Measurements from ENCODE around the gene TMEM184A. TPM values are rescaled to one million over a fixed set of nuclear protein-coding genes. Genes with fewer than 3 reads are reported as not detected.

TMEM184A gene
- total RNA-seq, 1 donor from 2014 or later, result 0.36 TPM

DNA sequence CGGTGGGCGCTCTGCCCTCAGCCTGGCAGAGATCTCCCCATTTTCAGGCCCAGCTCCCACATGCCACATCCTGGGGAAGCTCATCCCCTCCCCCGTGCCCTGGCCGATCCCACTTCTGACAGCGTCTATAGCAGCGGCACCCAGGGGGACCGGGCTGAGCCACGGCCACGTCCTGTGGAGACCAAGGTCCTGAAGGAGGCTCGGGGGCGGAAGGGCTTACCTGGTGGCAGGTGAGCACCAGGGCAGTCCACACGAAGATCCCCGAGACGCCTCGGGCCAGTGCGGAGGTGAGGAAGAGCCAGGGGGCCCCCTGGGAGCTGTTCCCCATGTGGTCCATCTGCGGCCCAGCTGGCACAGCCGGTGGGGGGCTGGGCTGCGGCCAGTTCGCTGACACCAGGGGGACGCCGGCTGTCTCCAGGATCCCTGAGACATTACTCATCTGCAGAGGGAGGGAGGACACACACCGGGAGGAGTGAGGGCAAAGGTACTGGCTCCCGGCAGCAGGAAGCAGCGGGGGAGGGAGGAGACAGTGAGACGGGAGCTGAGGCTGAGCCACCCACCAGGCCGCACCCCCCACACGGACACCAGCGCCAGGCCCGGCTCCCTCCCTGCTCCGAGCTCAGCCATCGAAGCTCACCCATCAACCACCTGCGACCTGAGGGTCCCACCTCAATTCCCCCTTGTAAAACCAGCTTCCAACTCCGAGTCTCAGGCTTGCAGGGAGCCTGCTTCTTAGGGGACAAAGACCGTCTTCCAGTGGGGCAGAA, 776 bp downstream of the TMEM184A start:
- intact Hi-C loops (cut with micrococcal nuclease), result no loop called here
- no peak for DNase-seq
- peaks cover 28% of the 10 kb centered on the region for H3K4me1 ChIP-seq
- no peak overlapping the region for H3K27ac ChIP-seq (replicated peaks)
- TF ChIP-seq, protein P1, sequence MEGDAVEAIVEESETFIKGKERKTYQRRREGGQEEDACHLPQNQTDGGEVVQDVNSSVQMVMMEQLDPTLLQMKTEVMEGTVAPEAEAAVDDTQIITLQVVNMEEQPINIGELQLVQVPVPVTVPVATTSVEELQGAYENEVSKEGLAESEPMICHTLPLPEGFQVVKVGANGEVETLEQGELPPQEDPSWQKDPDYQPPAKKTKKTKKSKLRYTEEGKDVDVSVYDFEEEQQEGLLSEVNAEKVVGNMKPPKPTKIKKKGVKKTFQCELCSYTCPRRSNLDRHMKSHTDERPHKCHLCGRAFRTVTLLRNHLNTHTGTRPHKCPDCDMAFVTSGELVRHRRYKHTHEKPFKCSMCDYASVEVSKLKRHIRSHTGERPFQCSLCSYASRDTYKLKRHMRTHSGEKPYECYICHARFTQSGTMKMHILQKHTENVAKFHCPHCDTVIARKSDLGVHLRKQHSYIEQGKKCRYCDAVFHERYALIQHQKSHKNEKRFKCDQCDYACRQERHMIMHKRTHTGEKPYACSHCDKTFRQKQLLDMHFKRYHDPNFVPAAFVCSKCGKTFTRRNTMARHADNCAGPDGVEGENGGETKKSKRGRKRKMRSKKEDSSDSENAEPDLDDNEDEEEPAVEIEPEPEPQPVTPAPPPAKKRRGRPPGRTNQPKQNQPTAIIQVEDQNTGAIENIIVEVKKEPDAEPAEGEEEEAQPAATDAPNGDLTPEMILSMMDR (IDR thresholded peaks at IDR 0.05; ENCODE audit: borderline replicate concordance), result no peak
- no peak overlapping the region for H3K4me3 ChIP-seq
- H3K36me3 ChIP-seq, result no peaks in the 10 kb centered on the region
- peaks cover 6% of the 10 kb centered on the region for H3K27me3 ChIP-seq (ENCODE audit: low read depth)
- no peaks in the 10 kb centered on the region for H3K9me3 ChIP-seq (replicated peaks)

DNA sequence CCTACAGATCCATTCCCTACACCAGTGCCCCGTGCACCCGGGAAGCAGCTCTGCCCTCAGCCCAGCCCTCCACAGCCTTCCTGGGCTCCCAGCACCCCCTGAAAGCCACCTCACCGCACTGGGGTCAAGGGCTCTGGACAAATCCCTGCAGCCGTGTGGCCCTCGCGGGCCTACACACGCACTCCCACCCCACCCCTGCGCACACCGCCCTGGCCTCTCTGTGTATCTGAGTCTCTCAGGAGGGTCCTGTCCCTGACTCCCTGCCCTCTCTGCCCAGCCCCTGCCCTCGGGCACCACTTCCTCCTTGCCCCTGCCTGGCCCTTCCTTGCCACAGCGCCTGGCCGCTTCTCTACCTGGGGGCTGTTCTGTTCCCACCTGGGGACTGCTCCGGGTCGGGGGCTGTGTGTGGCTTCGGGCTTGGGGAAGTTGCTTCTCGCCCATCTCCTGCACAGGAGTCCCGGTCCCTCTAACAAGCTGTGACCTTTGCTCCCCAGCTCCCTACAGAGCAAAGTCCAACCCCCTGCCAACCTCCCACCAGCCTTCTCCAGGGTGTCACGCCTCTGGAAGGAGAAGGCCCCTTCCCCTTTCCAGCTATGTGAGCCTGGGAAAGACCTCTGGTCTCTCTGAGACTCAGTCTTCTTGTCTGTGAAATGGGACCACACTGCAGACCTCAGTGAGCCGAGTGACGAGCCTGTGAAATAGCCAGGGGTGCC, 1.5 kb downstream of the TMEM184A start:
- Histone ChIP-seq H3K27me3 (ENCODE audit: low read depth) (no peaks in the 10 kb centered on the region), H3K27ac (replicated peaks) (no peak overlapping the region), H3K9me3 (replicated peaks) (no peaks in the 10 kb centered on the region), H3K4me1 (peaks cover 28% of the 10 kb centered on the region), H3K36me3 (no peaks in the 10 kb centered on the region), H3K4me3 (no peak overlapping the region)
- DNase-seq, result no peak
- TF ChIP-seq, protein P1 (IDR thresholded peaks at IDR 0.05; ENCODE audit: borderline replicate concordance), result no peak
- intact Hi-C loops (cut with micrococcal nuclease), result no loop called here

DNA sequence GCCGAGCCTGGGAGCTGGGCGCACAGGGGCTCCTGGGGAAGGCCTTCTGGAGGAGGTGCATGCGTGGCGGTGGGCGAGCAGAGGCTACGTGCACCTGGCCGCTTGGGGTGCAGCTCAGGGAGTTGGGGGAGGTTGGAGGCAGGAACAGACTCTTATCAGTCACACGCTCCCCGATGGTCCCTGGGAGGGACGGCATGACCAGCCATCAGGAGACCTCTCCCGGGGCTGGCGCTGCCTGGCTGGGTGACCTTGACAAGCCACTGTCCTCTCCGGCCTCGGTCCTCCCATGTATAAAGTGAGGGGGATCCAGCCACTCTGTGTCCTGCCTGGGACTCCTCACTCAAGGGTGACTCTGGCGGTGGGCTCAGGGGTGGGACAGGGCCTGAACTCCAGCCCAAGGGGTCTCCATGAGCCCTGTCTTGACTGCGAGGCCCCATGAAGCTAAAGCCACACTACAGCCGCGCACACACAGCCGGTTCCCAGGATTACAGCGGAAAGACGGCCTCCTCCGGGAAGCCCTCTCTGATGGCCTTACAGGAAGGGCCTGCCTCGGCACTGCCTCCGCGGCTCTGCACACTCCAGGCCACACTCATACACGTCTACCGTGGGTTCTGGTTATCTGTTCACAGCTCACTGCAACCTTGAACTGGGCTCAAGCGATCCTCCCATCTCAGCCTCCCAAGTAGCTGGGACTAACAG, 2.3 kb downstream of the TMEM184A start:
- Histone ChIP-seq H3K4me1 (peaks cover 25% of the 10 kb centered on the region), H3K27me3 (ENCODE audit: low read depth) (no peaks in the 10 kb centered on the region), H3K9me3 (replicated peaks) (no peaks in the 10 kb centered on the region), H3K36me3 (no peaks in the 10 kb centered on the region), H3K4me3 (no peak overlapping the region), H3K27ac (replicated peaks) (no peak overlapping the region)
- TF ChIP-seq, protein P1 (IDR thresholded peaks at IDR 0.05; ENCODE audit: borderline replicate concordance), result no peak
- intact Hi-C loops (cut with micrococcal nuclease), result no loop called here
- DNase-seq, result no peak

DNA sequence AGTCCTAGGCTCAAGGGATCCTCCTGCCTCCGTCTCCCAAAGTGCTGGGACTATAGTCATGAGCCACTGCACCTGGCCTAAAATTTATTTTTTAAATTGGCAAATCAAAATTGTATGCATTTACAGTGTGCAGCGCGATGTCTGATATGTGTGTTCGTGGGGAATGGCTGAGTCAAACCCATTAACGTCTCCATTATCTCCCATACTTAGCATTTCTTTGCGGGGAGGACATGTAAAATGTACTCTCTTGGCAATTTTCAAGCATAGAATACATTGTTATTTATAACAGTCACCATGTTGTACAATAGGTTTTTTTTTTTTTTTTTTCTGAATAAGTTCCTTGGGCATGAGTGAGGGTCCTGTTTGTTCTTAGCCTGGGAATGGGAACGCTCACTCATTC, 3.8 kb downstream of the TMEM184A start:
- Histone ChIP-seq H3K9me3 (replicated peaks) (no peaks in the 10 kb centered on the region), H3K4me3 (no peak overlapping the region), H3K27ac (replicated peaks) (no peak overlapping the region), H3K4me1 (peaks cover 16% of the 10 kb centered on the region), H3K36me3 (no peaks in the 10 kb centered on the region), H3K27me3 (ENCODE audit: low read depth) (no peaks in the 10 kb centered on the region)
- TF ChIP-seq, protein P1 (IDR thresholded peaks at IDR 0.05; ENCODE audit: borderline replicate concordance), result no peak
- intact Hi-C loops (cut with micrococcal nuclease), result no loop called here
- no peak for DNase-seq

DNA sequence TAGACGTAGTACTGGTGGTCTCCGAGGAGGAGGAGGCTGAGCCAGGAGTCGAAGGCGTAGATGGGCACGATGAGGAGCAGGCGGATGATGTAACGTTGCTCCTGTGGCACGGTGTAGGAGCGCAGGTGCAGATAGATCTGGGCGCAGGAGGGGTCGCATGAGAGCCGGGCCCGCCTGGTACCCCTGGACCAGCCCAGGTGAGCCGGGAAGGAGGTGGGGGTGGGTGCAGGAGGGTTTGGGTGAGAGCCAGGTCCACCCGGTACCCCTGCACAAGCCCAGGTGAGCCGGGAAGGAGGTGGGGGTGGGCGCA, 5.2 kb downstream of the TMEM184A start:
- Histone ChIP-seq H3K9me3 (replicated peaks) (no peaks in the 10 kb centered on the region), H3K4me3 (no peak overlapping the region), H3K36me3 (no peaks in the 10 kb centered on the region), H3K4me1 (peaks cover 14% of the 10 kb centered on the region), H3K27ac (replicated peaks) (no peak overlapping the region), H3K27me3 (ENCODE audit: low read depth) (no peaks in the 10 kb centered on the region)
- no peak for DNase-seq
- intact Hi-C loops (cut with micrococcal nuclease), result no loop called here
- TF ChIP-seq, protein P1 (IDR thresholded peaks at IDR 0.05; ENCODE audit: borderline replicate concordance), result no peak
